Measurements from ENCODE around the gene CHD9.
"Not testable (repeated sequence)": the region's sequence is repeated elsewhere in the genome, so short reads cannot be mapped to it uniquely, and the experiment has no call there.

CHD9 gene

DNA sequence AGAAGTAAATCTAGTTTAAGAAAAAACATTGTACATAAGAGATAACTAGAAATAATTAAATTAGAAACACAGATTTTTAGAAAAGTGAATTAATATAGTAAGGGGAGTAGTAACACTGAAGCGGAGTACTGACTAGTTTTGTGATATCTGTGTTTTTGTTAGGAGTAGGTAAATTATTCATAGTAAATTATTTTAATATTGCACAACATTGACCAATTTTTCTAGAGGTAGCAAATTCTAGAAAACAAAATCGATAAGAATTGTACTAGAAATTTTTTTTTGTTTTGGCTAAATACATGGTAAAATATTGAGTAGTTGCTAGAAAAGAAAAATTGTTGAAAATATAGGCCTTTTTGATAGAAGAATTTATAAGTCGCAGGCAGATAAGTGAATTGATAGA, 156.5 kb downstream of the CHD9 start:
- DNase-seq: no peak

DNA sequence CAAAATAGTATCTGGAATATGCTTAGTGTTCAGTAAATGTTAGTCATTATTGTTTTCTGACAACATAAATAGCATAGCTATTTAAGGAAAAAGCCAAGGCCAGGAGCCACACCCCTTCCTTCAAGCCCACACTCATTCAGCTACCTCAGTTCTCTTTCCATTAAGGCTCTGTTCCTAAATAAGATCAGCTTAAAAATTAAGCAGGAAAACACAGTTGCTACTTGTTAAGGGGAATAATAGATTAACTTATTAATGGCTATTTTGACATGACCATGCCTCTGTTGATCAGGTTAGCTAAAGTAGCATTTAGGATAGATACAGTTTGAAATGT, 158.1 kb downstream of the CHD9 start:
- DNase-seq: no peak

- DNase-seq: no peak
Observed at GRCh38 chr16:53213542-53213941, 158.8 kb downstream of the CHD9 start.

DNA sequence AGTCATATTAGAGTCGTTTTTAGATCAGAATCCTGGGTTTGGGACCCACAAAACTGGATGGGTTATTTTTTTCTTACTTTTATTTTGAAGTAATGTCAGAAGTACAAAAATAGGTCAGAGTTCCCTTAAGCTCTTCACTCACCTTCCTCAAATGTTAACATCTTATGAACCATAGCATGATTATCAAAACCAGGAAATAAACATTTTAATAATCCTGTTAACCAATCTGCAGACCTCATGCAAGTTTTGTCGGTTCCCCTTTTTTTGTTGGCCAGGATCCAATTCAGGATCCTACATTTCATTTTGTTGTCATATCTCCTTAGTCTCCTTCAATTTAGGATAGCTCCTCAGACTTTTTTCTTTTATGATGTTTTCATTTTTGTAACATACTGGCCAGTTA, 162.0 kb downstream of the CHD9 start:
- no peak for DNase-seq

GRCh38 chr16:53219371-53219770, 164.6 kb downstream of the CHD9 start:
- DNase-seq: no peak

- DNase-seq: no peak
Observed at GRCh38 chr16:53219795-53220454, 165.1 kb downstream of the CHD9 start.

GRCh38 chr16:53220585-53220984, 165.8 kb downstream of the CHD9 start:
- no peak for DNase-seq

- DNase-seq: no peak
Observed at GRCh38 chr16:53224951-53225533, 170.3 kb downstream of the CHD9 start.

GRCh38 chr16:53232826-53233529, 178.2 kb downstream of the CHD9 start:
- no peak for DNase-seq

GRCh38 chr16:53234836-53235235, 180.0 kb downstream of the CHD9 start:
- no peak for DNase-seq

DNA sequence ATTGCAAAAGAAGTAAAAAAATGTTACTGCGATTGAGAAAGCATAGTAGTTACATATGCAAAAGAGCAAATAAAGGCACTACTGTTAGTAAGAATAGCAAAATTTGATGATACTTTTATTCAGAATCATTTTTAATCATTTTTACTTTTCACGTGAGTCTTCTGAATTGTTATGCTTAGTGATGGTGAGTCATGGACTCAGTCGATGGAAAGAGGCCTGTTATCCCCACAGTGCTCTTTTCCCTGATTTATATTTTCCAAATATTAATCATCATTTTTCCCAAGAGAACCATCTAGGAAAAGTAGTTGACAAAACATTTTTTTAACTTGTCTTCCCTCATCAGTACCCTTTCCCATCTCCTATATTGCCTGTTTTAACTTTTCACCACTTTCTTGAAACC, 181.1 kb downstream of the CHD9 start:
- DNase-seq: no peak

DNA sequence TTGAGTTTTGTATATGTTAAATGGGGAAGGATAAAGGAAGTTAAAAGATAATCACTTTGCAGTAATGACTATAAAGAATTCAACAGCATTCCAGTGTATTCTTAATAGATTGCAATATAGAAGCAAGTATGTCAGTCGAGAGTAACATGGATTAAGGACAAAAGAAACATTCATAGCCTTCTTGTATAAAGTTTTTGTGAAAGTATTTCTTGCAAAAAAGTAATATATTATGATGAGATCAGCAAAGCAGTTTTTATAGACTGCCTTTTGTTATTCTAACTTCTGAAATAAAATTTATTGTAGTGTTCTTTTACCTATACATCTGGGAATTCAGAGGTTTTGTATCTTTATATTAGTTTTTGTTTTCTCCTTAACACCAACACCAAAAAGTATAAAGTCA, 194.5 kb downstream of the CHD9 start:
- DNase-seq: no peak

- DNase-seq: no peak
Observed at GRCh38 chr16:53257001-53257400, 202.2 kb downstream of the CHD9 start.

DNA sequence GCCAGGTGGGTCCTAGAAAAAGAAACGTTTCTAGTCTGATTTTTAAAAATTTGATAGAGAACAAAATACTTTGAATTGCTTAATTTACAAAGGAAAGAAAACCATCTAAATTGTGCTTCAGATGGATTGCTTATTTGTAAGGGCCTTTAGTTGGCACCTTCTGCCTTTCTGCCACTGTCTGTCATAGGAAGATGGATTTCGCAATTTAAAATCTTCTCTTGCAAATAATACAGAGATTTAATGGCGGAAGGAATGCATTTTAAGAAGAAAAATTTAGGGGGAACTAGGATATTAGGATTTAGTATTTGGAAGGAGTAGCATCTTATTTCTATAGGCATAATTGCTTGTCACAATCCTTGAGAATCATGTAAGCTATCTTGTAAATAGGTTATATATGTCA, 204.0 kb downstream of the CHD9 start:
- no peak for DNase-seq

DNA sequence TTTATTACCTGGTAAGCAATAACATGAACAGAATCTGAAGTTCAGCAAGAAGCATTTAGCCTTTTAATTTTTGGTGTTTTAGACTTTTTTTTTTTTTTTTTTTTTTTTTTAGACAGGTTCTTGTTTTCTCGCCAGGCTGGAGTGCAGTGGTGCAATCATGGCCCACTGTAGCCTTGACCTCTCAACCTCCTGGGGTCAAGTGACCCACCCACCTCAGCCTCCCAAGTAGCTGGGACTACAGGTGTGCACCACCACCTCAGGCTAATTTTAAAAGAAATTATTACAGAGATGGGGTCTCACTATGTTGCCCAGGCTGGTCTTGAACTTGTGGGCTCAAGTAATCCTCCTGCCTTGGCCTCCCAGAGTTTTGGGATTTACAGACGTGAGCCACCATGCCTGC, 206.5 kb downstream of the CHD9 start:
- DNase-seq: no peak

DNA sequence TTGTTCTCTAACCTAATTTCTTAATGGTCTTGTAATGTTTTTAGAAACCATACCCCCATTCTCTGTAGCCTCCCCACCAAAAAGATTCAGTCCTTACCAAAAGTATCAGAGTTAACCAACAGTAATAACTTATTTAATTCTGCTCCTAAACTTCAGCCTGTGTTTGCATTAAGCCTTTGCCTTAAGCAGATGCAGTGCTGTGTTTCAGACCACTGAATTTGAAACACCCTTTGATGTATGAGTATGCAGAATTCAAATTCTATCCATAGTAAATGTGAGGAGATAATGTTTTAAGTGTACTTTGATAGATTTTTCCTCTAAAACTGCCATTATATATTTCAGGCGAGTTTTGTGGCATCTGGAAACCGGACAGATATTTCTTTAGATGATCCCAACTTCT, 207.9 kb downstream of the CHD9 start:
- no peak for DNase-seq

DNA sequence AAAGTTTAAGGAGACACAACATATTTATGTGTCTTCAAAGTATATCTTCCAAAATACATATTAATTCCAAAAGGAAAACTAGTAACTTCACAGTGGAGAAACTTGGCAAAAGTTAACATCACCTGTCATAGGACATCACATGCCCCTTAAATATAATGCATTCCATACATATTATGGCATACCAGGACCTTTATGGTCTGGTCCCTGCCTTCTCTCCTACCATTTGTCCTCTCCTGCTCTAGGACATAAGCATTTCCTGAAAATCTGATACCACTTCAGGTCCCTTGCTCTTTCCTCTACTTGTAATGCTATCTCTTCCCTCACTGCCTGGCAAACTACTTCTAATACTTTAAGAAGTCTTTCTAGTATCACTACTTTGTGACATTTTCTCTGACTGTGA, 211.4 kb downstream of the CHD9 start:
- no peak for DNase-seq

- DNase-seq: not testable (repeated sequence)
Observed at GRCh38 chr16:53278498-53278897, 223.7 kb downstream of the CHD9 start.

DNA sequence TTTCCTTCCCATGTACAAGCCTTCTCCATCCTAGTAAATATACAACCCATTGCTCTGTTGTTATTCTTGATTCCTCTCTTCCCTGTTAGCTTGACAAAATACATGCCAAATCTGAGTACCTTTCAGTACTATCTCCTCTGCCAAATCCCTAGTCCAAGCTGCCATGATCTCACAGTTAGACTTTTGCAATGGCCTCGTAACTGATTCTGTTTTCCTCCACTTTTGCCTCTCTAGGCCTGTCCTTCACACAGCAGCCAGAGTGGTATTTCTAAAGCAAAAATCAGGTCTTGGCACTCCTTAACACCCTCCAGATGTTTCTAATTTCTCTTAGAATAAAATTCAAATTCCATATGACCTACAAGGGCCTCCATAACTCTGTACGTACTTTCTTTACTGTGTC, 226.5 kb downstream of the CHD9 start:
- DNase-seq: no peak

DNA sequence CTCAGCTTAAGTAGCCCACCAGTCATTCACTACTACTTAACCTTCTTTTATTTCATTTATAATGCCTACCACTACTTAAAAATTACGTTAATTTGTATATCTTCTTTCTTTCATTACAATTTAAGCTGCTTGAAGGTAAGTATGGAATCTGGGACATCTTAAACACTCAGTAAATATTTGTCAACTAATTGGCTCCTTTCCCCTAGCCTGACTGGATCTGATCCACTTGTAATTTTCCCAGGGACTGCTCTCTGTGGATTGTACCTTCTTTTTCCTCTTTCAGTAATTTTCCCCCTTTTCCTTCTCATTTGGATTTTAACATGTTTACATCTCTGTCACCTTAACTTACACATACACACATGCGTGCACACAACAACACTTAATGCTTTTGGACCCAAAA, 227.1 kb downstream of the CHD9 start:
- no peak for DNase-seq

DNA sequence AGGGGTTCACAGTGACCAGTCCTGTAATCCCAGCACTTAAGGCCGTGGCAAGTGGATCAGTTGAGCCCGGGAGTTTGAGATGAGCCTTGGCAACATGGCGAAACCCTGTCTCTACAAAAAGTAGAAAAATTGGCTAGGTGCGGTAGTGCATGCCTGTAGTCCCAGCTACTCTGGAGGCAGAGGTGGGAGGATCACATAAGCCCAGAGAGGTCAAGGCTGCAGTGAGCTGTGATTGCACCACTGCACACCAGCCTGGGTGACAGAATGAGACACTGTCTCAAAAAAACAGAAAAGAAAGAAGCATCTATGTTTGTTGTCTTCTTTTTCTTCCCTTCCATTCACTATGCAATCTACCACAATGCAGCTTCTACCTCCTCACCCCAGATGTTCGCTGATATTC, 227.5 kb downstream of the CHD9 start:
- no peak for DNase-seq

DNA sequence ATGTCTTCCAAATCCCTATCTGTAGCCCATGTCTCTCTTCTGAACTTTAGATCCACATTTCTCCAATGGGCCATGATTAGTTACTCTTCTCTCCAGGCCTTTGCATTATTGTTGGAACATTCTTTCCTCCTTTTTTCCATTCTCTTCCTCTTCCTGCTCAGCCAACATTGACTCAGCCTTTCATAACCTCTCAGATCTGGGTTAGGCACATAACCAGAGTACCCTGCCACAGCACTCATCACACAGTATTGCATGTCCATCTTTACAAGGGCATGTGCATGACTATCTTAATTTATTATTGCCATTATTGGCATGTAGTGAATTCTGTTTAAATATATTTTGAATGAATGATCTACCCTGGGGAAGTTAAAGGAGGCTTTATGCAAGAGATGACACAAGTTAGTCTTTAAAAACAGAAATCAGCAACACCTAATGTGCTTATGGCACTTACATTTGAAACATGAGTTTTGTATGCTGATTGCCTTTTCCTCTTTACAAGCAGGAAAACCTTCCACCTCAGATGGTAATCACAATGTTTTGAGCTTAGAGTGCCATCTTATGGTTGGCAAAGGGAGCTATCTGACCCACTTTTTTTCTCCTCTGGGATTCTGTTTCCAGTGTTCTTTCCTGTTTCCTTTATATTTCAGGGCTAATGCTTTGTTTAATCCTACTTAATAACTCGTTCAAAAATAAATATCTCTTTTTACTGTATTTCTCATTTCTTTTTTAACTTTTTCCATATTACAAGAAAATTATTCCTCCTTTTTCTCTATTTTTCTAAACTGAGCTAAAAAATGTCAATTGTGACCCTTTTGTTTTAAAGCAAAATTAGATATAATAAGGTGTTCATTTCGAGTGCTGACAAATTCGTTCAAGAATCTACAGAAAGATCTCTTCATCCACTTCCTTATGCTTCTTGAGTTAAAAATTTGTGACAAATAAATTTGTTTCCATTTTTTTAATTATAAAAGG, 228.5 kb downstream of the CHD9 start:
- no peak for DNase-seq

DNA sequence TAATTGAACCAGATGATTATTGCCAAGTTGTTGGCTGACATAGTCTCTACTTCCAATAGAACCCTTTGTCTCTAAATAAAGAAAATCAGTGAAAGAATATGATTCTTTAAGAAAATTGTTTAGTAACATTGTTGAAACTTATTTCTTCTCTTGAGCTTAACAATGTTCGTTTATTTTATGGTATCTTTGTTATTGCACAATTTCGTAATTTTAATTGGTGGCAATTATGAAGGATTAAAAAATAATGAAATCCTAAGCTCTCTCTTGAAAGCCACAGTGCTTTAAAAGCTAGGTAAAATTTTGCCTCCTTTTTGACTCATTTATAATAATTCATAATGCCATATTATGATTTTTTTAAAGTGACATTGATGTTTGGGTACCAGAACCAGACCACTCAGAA, 230.4 kb downstream of the CHD9 start:
- DNase-seq: no peak

DNA sequence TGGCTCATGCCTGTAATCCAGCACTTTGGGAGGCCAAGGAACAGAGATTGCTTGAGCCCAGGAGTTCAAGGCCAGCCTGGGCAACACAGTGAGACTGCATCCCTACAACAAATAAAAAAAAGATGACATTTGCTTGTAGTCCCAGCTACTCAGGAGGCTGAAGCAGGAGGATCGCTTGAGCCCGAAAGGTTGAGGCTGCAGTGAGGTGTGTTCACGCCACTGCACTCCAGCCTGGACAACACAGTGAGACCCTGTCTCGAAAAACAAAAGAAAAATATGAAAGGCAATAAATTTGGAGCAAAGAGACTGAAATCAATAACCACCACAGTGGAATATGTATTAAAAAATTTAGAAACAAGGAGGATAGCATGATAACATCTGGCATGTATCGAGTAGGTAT, 235.7 kb downstream of the CHD9 start:
- DNase-seq: no peak

Measured in activated naive CD4-positive, alpha-beta T cell (primary cell).